Activated naive CD4-positive, alpha-beta T cell treated with anti-CD3 and anti-CD28 coated beads, Interleukin-2, amount 50 U/mL, for 72 hours (primary cell): ENCODE results near the gene RHBDL1. TPM values are rescaled to one million over a fixed set of nuclear protein-coding genes. Genes with fewer than 3 reads are reported as not detected.

Experiments used
- ATAC-seq, 2 donors: fragments of 150-1000 bp; cut with Tn5 transposase; 2 replicates each; pipeline ENCODE4 v1.10.0; 2021; ENCODE audit warnings: mild to moderate bottlenecking in 2 of 2, moderate library complexity in 2 of 2
- DNase-seq, 2 donors: peaks; one replicate each; pipeline ENCODE4 v3.0.0; 2021 to 2022; ENCODE audit warnings: low spot score in 2 of 2
- H3K27ac Mint-ChIP-seq, 2 donors: one replicate each; pipeline ENCODE4 v1.8.0; 2022; ENCODE audit warnings: mild to moderate bottlenecking in 2 of 2, mixed read lengths in 2 of 2
- H3K36me3 Mint-ChIP-seq, 2 donors: one replicate each; pipeline ENCODE4 v1.8.0; 2022; ENCODE audit warnings: mixed read lengths in 2 of 2
- H3K9me3 Mint-ChIP-seq, 2 donors: one replicate each; pipeline ENCODE4 v1.8.0; 2022; ENCODE audit warnings: mixed read lengths in 2 of 2
- total RNA-seq, 2 donors: library from RNA; stranded (reverse); gene quantifications; one replicate each; pipeline ENCODE4 v1.2.3, GENCODE V29; 2022

RHBDL1 gene
- total RNA-seq, 2 donors from 2014 or later = 1.3 to 4.6 TPM

DNA sequence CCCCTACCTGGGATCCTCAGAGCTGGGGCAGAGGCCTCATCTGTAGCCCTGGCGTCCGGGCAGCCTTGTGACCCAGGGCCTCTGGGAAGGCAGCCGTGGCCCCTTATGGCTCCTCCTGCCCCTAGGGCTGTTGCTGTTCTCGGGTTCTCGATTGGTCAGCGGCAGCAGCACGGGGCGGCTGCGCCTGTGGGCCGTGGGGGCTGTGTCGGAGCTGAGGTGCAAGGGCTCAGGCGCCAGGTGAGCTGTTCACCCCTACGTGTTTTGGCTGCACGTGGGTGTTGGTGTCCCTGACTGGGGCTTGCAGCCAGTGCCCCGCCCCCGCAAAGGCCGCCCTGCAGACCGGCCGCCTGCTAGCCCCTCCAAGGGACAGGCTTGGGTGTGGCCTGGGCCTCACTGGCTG, 13.4 kb upstream of the RHBDL1 start:
- ATAC-seq = no peak
- DNase-seq = no peak
- no peaks in the 10 kb centered on the region for H3K36me3 Mint-ChIP-seq
- no peaks in the 10 kb centered on the region for H3K9me3 Mint-ChIP-seq
- H3K27ac Mint-ChIP-seq = no peak overlapping the region

DNA sequence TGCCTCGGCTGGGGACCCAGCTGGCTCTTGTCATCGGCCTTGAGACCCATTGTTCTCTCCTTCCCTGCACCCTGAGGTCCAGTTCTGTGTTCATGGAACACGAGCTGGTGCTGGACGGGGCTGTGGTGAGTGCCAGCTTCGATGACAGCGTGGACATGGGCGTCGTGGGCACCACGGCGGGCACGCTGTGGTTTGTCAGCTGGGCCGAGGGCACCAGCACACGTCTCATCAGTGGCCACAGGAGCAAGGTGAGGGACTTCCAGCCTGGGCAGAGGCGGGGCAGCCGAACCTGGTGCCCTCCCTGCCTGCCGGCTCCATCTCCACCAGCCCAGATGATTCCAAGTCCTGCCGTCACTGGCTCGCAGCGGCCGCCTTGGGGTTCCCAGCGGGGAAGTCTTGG, 12.9 kb upstream of the RHBDL1 start:
- ATAC-seq (no peak), DNase-seq (no peak)
- no peak overlapping the region for H3K27ac Mint-ChIP-seq
- H3K36me3 Mint-ChIP-seq = no peaks in the 10 kb centered on the region
- no peaks in the 10 kb centered on the region for H3K9me3 Mint-ChIP-seq

DNA sequence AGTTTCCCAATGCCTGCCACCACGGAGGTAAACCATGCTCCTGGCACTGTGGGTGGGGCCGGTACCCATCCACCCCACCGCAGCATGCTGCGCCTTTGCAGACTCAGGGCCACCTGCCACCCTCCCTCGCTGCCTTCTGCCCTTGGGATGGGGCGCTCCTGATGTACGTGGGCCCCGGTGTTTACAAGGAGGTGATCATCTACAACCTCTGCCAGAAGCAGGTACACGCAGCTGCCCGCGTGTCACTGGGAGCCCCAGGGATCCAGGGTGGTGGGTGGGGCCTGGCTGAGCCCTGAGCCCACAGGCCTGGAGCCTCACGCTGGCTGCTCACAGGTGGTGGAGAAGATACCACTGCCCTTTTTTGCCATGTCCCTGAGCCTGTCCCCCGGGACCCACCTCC, 8.9 kb upstream of the RHBDL1 start:
- Mint-ChIP-seq H3K9me3 (no peaks in the 10 kb centered on the region), H3K27ac (peak overlapping the region in 1 of 2 donors; percentile 87), H3K36me3 (no peaks in the 10 kb centered on the region)
- DNase-seq = no peak
- no peak for ATAC-seq

DNA sequence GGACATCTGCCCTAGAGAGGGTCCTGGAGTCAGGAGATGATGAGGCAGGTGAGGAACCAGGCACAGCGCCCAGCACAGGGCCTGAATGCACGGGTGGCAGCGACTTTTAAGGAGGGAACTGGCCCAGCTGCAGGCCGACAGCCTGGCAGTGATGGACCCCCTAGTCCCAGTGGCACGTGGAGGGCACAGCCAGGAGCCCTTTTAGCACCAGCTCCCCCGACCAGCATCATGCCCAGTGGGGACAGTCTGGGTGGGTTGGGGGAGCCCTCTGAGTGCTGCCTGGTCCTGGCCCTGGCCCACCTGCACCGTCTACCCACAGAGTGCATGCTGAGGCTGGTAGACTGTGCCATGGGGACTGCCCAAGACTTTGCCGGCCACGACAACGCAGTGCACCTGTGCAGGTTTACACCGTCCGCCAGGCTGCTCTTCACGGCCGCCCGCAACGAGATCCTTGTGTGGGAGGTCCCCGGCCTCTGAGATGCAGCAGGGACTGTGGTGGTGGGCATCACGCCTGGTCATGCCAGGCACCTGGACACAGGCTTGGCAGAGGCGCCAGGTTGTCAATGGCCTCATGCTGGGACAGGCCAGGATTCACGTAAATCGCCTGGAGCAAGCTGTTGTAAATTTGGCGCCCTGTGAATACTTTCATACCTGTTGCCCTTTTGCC, 8.2 kb upstream of the RHBDL1 start:
- DNase-seq = no peak
- ATAC-seq = no peak
- Mint-ChIP-seq H3K9me3 (no peaks in the 10 kb centered on the region), H3K36me3 (no peaks in the 10 kb centered on the region), H3K27ac (peak overlapping the region; percentile 87)

DNA sequence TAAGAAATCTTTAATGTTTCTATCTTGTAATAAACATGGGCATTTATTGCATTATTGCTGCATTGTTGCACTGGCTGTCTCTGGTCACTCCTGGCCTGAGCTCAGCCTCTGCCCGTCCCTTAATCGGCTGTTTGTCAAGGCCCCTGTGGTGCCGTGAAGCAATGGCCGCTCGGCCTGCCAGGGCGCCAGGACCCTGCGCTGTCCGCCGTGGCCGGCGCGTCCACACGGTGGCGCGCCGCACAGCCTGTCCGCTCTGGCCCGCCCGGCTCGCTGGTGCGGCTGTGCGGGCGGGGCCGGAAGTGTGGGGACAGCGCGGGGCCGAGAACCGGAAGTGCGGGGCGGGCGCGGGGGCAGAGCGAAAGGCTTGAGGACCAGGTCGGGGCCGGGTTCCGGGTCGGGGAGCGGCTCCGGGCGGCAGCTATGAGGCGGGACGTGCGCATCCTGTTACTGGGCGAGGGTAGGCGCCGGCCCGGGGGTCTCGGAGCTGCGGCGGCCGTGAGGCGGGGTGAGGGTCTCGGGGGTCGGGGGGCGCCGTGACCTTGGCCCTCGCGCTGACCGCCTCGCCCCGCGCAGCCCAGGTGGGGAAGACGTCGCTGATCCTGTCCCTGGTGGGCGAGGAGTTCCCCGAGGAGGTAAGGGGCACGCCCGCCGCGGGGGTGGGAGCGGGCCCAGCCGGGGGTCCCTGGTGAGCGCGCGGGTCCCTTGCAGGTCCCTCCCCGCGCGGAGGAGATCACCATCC, 7.5 kb upstream of the RHBDL1 start, which contains the start of gene RHOT2:
TSS of gene RHOT2 (plus strand) at position 353 of the 739 bp plus-strand sequence. CDS start at position 421, 68 bp downstream.
- peak; percentile 95 to 97 for ATAC-seq
- H3K27ac Mint-ChIP-seq = peak within 1 kb of the TSS; percentile 87
- no peaks in the 10 kb centered on the region for H3K9me3 Mint-ChIP-seq
- peak; percentile 96 to 97 for DNase-seq
- no peaks in the 10 kb centered on the region for H3K36me3 Mint-ChIP-seq

DNA sequence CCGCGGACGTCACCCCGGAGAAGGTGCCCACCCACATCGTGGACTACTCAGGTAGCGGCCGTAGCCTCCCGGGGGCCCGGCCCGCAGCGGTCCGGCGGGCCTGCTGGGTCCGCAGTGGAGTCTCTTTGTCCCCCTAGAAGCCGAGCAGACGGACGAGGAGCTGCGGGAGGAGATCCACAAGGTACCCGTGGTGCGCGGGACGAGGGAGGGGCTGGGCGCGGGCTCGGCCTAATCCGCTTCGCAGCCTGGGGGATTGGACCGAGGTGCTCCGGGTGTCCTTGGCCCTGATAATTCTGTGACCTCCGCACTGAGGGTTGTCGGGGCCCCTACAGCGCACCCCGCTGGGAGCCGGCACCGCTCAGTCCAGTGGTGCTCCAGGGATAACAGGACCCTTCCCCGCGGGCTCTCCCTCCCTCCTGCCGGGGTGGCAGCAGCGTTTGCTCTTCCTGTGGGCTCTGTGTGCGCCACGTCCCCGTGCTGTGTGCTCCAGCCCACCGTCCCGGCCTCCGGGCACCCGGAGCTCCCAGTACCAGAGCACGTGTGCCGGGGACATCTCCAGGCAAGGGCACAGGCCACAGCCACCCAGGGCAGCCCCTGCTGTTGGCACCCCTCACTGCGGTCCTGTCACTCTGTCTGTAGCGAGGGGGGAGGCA, 6.8 kb upstream of the RHBDL1 start:
- peak overlapping the region; percentile 55 to 87 for H3K27ac Mint-ChIP-seq
- H3K9me3 Mint-ChIP-seq = no peaks in the 10 kb centered on the region
- peak in 1 of 2 donors; percentile 1 for ATAC-seq
- DNase-seq = no peak
- H3K36me3 Mint-ChIP-seq = no peaks in the 10 kb centered on the region

DNA sequence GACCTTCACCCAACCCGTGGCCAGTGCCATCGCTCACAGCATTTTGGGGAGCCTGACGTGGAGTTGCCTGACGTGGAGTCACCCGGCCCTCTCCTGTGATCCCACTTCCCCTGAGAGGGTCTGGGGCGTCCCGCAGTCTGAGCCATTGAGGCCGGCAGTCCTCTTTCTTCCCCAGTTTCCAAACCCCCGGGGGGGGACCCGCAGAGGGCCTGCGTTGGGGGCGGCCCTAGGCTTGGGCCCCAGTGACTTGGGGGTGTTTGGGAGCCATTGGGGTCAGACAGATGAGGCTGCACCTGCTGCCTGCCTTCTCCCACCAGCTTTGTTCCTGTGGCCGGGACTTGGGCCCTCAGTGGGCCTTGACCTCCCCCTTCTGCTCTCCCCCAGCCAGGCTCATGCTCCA, 5.8 kb upstream of the RHBDL1 start:
- Mint-ChIP-seq H3K36me3 (no peaks in the 10 kb centered on the region), H3K9me3 (no peaks in the 10 kb centered on the region), H3K27ac (no peak overlapping the region)
- DNase-seq (no peak), ATAC-seq (no peak)

DNA sequence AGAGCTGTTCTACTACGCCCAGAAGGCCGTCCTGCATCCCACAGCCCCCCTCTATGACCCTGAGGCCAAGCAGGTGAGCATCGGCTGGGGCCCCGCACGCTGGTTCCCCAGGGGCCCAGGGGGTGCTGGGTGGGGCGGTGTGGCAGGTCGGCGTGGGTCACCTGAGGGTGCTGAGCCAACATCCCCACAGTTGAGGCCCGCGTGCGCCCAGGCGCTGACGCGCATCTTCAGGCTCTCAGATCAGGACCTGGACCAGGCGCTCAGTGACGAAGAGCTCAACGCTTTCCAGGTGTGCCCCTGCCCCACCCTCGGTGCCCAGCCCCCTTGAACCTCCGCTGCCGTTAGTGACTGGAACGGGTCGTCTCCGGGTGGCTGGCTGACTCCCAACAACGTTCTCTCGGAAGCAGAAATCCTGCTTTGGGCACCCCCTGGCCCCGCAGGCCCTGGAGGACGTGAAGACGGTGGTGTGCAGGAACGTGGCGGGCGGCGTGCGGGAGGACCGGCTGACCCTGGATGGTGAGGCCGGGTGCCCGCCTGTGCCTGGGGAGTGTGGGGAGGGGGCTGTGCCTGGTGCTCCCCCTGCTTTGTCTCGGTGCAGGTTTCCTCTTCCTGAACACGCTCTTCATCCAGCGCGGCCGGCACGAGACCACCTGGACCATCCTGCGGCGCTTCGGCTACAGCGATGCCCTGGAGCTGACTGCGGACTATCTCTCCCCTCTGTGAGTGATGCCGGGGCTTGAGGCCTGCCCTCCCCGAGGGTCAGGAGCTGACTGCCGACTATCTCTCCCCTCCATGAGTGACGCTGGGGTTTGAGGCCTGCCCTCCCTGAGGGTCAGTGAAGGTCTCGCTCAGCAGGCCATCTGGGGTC, 4.8 kb upstream of the RHBDL1 start:
- DNase-seq = no peak
- no peak overlapping the region for H3K27ac Mint-ChIP-seq
- H3K36me3 Mint-ChIP-seq = no peaks in the 10 kb centered on the region
- ATAC-seq = no peak
- H3K9me3 Mint-ChIP-seq = no peaks in the 10 kb centered on the region

DNA sequence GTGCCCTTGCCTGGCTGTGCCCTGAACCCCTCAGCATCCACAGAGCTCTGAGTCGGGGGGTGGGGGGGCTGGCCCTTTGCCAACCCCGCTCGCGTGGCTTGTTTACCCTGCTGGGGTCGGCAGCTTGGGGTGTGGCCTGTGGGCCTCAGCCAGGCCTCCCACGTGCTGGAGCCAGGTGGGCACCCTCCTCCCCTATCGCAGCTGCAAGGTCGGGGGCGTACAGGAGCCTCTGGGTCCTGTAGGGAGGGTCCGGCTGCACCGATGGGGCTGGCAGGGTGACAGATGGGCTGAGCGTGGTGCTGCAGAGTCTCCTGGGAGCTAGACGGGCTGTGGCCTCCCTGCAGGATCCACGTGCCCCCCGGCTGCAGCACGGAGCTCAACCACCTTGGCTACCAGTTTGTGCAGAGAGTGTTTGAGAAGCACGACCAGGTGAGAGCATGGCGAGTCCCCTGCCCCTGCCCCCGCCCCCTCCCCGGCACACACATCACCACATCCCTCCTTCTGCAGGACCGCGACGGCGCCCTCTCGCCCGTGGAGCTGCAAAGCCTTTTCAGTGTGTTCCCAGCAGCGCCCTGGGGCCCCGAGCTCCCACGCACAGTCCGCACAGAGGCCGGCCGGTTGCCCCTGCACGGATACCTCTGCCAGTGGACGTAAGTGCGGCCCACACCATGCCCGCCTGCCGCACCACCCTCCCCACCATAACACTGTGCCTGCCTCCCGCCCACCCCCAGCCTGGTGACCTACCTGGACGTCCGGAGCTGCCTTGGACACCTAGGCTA, 3.9 kb upstream of the RHBDL1 start:
- no peaks in the 10 kb centered on the region for H3K36me3 Mint-ChIP-seq
- H3K9me3 Mint-ChIP-seq = no peaks in the 10 kb centered on the region
- no peak overlapping the region for H3K27ac Mint-ChIP-seq
- no peak for DNase-seq
- no peak for ATAC-seq

DNA sequence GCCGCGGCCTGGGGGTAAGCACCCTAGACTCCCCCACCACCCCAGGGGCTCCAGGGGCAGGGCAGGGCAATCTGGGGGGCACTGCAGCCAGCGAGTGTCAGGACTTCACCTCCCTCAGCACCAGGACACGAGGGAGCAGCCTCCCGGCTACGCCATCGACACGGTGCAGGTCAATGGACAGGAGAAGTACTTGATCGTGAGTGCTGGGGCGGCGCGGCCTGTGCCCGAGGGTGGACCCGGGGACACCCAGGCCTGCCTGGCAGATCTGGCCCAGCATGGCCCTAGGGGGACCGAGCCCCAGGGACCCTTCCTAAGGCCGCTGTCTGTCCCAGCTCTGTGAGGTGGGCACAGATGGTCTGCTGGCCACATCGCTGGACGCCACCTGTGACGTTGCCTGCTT, 3.1 kb upstream of the RHBDL1 start:
- DNase-seq (no peak), ATAC-seq (no peak)
- Mint-ChIP-seq H3K9me3 (no peaks in the 10 kb centered on the region), H3K27ac (no peak overlapping the region), H3K36me3 (no peaks in the 10 kb centered on the region)

DNA sequence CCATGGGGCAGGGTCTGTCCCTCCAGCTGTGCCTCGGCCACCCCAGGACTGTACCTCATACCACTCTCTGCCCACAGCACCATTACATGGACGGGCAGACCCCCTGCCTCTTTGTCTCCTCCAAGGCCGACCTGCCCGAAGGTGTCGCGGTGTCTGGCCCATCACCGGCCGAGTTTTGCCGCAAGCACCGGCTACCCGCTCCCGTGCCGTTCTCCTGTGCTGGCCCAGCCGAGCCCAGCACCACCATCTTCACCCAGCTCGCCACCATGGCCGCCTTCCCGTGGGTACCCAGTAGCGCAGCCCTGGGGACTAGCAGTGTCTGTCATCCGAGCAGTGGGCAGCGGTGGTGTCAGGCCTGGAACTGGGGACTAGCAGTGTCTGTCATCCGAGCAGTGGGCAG, 2.6 kb upstream of the RHBDL1 start:
- Mint-ChIP-seq H3K27ac (no peak overlapping the region), H3K36me3 (no peaks in the 10 kb centered on the region), H3K9me3 (no peaks in the 10 kb centered on the region)
- DNase-seq (no peak), ATAC-seq (no peak)

DNA sequence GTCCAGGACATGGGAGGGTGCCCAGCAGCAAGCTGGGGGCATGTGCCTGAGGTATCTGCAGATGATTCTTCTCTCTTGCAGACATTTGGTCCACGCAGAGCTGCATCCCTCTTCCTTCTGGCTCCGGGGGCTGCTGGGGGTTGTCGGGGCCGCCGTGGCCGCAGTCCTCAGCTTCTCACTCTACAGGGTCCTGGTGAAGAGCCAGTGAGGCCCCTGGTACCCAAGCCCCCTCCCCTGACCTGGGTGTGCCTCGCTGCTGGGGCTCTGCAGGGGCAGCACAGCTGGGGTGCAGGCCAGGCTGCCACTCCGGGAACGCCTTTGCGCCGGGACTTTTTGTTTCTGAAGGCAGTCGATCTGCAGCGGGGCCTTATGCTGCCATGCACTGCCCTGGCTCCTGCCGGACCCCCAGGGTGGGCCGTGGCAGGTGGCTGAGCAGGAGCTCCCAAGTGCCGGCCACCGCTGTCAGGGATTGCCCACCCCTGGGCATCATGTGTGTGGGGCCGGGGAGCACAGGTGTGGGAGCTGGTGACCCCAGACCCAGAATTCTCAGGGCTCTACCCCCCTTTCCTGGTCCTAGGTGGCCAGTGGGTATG, 2.0 kb upstream of the RHBDL1 start:
- no peaks in the 10 kb centered on the region for H3K36me3 Mint-ChIP-seq
- DNase-seq (no peak), ATAC-seq (no peak)
- H3K9me3 Mint-ChIP-seq = no peaks in the 10 kb centered on the region
- no peak overlapping the region for H3K27ac Mint-ChIP-seq

DNA sequence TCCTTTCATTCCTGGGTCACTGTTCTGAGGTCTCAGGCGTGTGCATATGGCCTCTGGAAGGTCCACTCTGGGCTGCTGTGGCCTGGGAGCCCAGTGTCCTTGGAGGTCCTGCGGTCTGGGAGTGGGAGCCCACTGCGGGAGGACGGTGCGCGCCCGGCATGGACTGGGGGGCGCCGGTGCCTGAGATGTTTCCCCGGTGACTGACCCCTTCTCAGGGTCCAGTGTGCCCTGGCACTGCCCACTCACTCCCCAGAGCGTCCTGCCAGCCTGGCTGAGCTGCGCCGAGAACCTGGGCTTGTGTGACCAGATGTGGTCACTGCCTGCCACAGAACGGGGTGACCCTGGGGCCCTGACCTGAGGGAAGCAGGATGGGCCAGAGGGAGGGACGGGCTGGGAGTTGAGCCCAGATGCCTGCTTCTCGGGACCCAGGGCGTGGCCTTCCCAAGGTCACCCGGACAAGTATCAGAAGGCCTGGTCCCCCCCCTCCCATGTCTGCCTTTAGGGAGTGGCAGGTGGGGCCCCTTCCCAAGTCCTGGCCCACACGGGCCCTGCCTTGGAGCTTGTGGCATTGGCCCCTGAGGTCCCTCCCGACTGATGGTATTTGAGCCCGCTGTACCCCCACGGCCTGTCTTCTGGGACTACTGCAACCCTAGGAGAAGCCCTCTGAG, 1.1 kb upstream of the RHBDL1 start:
- no peak for ATAC-seq
- Mint-ChIP-seq H3K27ac (no peak overlapping the region), H3K9me3 (no peaks in the 10 kb centered on the region), H3K36me3 (no peaks in the 10 kb centered on the region)
- DNase-seq = no peak

DNA sequence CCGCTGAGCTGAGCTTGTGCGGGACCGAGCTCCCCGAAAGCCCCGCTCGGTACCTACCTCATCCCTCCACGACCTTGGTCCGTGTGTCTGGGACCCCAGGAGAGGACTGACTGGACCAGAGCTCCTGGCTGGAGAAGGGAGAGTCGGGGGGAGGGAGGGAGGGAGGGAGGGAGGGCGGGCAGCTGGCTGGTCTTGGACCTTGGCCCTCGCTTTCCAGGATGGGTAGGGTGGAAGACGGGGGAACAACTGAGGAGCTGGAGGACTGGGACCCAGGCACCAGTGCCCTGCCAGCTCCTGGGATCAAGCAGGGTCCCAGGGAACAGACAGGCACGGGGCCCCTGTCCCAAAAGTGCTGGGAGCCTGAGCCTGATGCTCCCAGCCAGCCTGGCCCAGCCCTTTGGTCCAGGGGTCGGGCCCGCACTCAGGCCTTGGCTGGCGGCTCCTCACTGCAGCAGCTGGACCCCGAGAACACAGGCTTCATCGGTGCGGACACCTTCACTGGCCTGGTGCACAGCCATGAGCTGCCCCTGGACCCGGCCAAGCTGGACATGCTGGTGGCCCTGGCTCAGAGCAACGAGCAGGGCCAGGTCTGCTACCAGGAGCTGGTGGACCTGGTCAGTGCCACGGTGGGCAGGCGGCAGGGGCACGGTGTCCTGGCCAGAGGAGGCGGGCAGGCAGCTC, 553 bp downstream of the RHBDL1 start:
- H3K36me3 Mint-ChIP-seq = no peaks in the 10 kb centered on the region
- no peak for ATAC-seq
- no peak for DNase-seq
- no peaks in the 10 kb centered on the region for H3K9me3 Mint-ChIP-seq
- H3K27ac Mint-ChIP-seq = no peak overlapping the region

DNA sequence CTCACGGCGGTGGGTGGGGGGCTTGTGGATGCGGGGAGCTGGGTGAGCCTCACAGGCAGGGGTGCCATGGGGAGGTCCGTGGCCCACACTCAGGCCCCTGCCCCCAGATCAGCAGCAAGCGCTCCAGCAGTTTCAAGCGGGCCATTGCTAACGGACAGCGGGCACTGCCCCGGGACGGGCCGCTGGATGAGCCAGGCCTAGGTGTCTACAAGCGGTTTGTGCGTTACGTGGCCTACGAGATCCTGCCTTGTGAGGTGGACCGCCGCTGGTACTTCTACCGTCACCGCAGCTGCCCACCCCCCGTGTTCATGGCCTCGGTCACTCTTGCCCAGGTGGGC, 1.1 kb downstream of the RHBDL1 start:
- DNase-seq = no peak
- H3K27ac Mint-ChIP-seq = no peak overlapping the region
- H3K9me3 Mint-ChIP-seq = no peaks in the 10 kb centered on the region
- H3K36me3 Mint-ChIP-seq = peaks cover 0 to 1% of the 10 kb centered on the region in 2 donors
- ATAC-seq = no peak
